ENCODE measurements around the gene SUOX. TPM values are rescaled to one million over a fixed set of nuclear protein-coding genes. Genes with fewer than 3 reads are reported as not detected.
A peak's percentile ranks its signal among the peaks of the same experiment; 100 is the strongest.
"Not testable (repeated sequence)": the region's sequence is repeated elsewhere in the genome, so short reads cannot be mapped to it uniquely, and the experiment has no call there.

The SUOX gene
- total RNA-seq, 3 donors from 2014 or later = 24.6 to 30.2 (median 29.9) TPM

- H3K27ac ChIP-seq = no peak overlapping the region
- peaks cover 22% of the 10 kb centered on the region for H3K36me3 ChIP-seq
- H3K27me3 ChIP-seq = no peaks in the 10 kb centered on the region
- no peak for TF ChIP-seq CTCF (IDR thresholded peaks at IDR 0.05)
- no peak for TF ChIP-seq POLR2AphosphoS5 (IDR thresholded peaks at IDR 0.05)
- TF ChIP-seq POLR2A (IDR thresholded peaks at IDR 0.05) = no peak
- no peak overlapping the region for H3K4me3 ChIP-seq
- DNase-seq (ENCODE audit: low spot score in 2 of 2) = no peak
- H3K9me3 ChIP-seq = no peaks in the 10 kb centered on the region
- intact Hi-C loops (cut with DNase I; ENCODE audit: low total_unique reads) = no loop called here
- no peaks in the 10 kb centered on the region for H3K4me1 ChIP-seq
These were observed 6.0 kb upstream of the SUOX start for GRCh38 chr12:55991110-55991509.

DNA sequence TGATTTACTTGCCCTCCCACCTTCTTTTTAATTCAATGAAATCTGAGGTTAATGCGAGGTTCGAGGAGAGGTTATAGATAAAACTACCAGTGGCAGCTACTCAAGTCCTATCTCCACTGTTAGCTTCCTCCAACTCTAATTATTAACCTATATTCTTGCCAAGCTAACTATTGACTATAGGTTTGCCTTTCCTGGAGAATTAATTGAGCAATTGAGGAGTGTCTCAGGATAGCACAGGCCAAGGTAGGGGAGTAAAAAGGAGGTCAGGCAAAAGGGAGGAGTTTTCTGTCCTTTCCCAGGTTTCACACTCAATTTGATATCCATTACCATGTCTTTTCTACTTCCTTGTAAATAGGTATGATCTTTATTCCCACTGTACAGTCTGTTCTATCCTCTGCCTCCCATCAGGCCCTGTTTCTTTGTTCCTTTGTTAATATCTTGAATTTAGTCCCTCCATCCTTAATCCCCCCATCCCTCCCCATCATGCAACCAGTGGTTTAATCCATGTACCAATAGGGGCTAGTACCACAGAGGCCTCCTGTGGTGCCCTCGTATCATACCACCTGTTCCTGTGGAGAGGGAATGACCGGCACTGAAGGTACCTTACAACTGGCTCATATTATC is 3.7 kb upstream of the SUOX start:
- Histone ChIP-seq H3K9me3 (no peaks in the 10 kb centered on the region), H3K27me3 (no peaks in the 10 kb centered on the region), H3K27ac (no peak overlapping the region), H3K4me3 (no peak overlapping the region), H3K36me3 (peaks cover 22% of the 10 kb centered on the region), H3K4me1 (no peaks in the 10 kb centered on the region)
- DNase-seq (ENCODE audit: low spot score in 2 of 2) = no peak
- TF ChIP-seq POLR2AphosphoS5 (IDR thresholded peaks at IDR 0.05) = no peak
- intact Hi-C loops (cut with DNase I; ENCODE audit: low total_unique reads) = no loop called here

DNA sequence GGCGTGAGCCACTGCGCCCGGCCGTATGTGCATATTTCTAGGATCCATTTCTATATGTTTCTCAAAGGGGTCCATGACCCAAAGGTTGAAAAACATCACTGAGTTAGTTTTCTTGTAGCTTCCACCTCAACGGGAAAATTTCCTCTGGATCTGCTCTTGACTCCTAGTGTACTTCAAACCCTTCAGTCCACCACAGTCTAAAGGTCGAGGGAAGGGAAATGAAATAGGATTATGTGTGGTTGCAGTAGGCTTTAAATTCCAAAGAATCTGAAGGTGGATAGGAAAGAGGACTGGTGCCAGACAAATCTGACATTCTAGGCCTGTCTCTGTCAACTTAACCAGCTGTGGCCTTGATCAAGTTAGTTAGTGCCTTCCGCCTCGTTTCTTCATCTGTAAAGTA is 1.7 kb upstream of the SUOX start:
- DNase-seq (ENCODE audit: low spot score in 2 of 2) = no peak
- no peaks in the 10 kb centered on the region for H3K4me1 ChIP-seq
- H3K27me3 ChIP-seq = no peaks in the 10 kb centered on the region
- H3K9me3 ChIP-seq = no peaks in the 10 kb centered on the region
- H3K27ac ChIP-seq = peak overlapping the region in 1 of 2 donors; percentile 70
- no peak overlapping the region for H3K4me3 ChIP-seq
- intact Hi-C loops (cut with DNase I; ENCODE audit: low total_unique reads) = no loop called here
- H3K36me3 ChIP-seq = peaks cover 21% of the 10 kb centered on the region
- TF ChIP-seq CTCF (IDR thresholded peaks at IDR 0.05) = no peak
- TF ChIP-seq POLR2AphosphoS5 (IDR thresholded peaks at IDR 0.05) = no peak
- no peak for TF ChIP-seq POLR2A (IDR thresholded peaks at IDR 0.05)

DNA sequence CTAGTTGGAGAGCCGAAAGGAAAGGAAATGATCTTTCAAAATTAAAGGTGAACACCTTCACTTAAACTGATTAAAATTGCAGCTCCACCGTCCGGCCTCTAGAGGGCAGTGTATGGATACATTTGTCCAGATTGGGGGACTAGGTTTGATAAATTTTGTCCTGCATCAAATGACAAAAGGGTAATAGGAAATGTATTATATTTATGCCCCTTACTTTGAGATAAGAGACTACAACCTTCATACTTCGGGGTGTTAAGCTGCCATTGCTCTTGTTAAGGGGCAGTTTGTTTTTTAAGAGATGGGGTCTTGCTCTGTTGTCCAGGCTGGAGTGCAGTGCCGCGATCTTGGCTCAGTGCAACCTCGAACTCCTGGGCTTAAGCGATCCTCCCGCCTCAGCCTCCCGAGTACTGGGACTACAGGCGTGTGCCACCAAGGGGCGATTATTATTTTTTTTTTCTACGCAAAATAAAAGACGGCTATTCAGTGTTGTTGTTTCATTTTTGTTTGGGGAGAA is 818 bp upstream of the SUOX start:
- H3K27me3 ChIP-seq = no peaks in the 10 kb centered on the region
- H3K9me3 ChIP-seq = no peaks in the 10 kb centered on the region
- intact Hi-C loops (cut with DNase I; ENCODE audit: low total_unique reads) = no loop called here
- no peaks in the 10 kb centered on the region for H3K4me1 ChIP-seq
- H3K36me3 ChIP-seq = peaks cover 12% of the 10 kb centered on the region
- DNase-seq (ENCODE audit: low spot score in 2 of 2) = peak in 1 of 2 donors; percentile 39
- peak overlapping the region; percentile 58 to 81 (median 65) for H3K4me3 ChIP-seq
- H3K27ac ChIP-seq = peak overlapping the region; percentile 70 to 91
- peak; percentile 65 to 80 (median 76) for TF ChIP-seq CTCF (IDR thresholded peaks at IDR 0.05)
- no peak for TF ChIP-seq POLR2A (IDR thresholded peaks at IDR 0.05)
- no peak for TF ChIP-seq POLR2AphosphoS5 (IDR thresholded peaks at IDR 0.05)

GRCh38 chr12:55997535-55997859 is 421 bp downstream of the SUOX start:
- peak in 1 of 2 donors; percentile 25 for DNase-seq (ENCODE audit: low spot score in 2 of 2)
- Histone ChIP-seq H3K9me3 (no peaks in the 10 kb centered on the region), H3K36me3 (peaks cover 5% of the 10 kb centered on the region), H3K4me1 (no peaks in the 10 kb centered on the region), H3K27ac (peak overlapping the region; percentile 70 to 91), H3K27me3 (no peaks in the 10 kb centered on the region), H3K4me3 (peak overlapping the region; percentile 58 to 81 (median 65))
- intact Hi-C loops (cut with DNase I; ENCODE audit: low total_unique reads) = no loop called here
- TF ChIP-seq POLR2A (IDR thresholded peaks at IDR 0.05) (no peak), POLR2AphosphoS5 (IDR thresholded peaks at IDR 0.05) (no peak), CTCF (IDR thresholded peaks at IDR 0.05) (no peak)

GRCh38 chr12:55999522-55999921 is 2.4 kb downstream of the SUOX start:
- H3K27me3 ChIP-seq; intact Hi-C loops (cut with DNase I; ENCODE audit: low total_unique reads): not testable (repeated sequence)

GRCh38 chr12:55999999-56000540 is 3.0 kb downstream of the SUOX start:
- intact Hi-C loops (cut with DNase I; ENCODE audit: low total_unique reads); H3K27me3 ChIP-seq; H3K4me3 ChIP-seq; DNase-seq (ENCODE audit: low spot score in 2 of 2); H3K27ac ChIP-seq; H3K9me3 ChIP-seq; H3K36me3 ChIP-seq; H3K4me1 ChIP-seq: not testable (repeated sequence)

More at GRCh38 chr12:55999522-55999921, 2.4 kb downstream of the SUOX start:
- not testable (repeated sequence) for H3K4me3 ChIP-seq; H3K9me3 ChIP-seq; H3K27ac ChIP-seq; H3K36me3 ChIP-seq; DNase-seq (ENCODE audit: low spot score in 2 of 2); H3K4me1 ChIP-seq
